GM19463 (cell line): ENCODE data around the gene MBP.

ENCODE experiments used
- ATAC-seq: cut with Tn5 transposase; IDR thresholded peaks from one replicate; pipeline ENCODE4 v1.9.1; 2021; ENCODE audit warnings: mild to moderate bottlenecking, moderate library complexity; ENCODE audit not compliant: unreplicated experiment

The MBP gene

DNA sequence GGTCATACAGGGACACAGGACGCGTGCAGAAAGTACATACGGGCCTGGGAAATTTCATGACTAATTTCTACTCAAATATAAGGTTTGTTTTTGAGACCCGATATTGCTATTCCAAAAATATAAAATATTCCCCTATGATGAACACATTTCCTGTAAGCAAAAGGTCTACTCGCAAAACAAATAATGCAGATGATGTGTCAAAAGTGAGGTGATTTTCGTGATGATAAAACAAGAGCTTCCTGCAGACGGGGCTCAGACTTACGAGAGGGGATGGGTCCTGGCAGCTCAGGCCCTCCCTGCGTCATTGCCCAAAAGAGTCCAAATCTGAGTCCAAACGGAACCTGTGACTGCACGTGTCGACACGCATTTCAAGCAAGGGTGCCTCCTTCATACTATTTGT is 62.7 kb downstream of the MBP start:
- no peak for ATAC-seq

DNA sequence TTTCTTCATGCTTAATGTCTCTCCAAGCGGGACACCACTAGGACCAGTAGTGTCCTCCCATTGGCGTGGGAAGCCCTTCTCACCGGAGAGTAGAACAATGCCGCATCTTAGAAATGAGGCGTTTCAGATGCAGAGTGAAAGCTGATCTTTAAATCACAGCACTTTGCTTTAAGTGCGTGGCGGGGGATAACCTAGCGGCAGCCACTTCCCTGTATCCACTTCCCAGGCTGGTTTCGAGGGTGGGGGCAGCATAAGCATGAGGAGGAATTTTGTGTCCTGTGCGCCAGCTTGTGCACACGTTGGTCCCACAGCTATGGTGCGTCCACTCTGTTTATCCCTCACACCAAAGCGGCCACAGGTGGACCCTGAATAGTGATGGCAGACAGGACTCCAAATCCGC is 63.1 kb downstream of the MBP start:
- ATAC-seq, result no peak

- no peak for ATAC-seq
Observed at GRCh38 chr18:77068321-77069312, 64.0 kb downstream of the MBP start.

DNA sequence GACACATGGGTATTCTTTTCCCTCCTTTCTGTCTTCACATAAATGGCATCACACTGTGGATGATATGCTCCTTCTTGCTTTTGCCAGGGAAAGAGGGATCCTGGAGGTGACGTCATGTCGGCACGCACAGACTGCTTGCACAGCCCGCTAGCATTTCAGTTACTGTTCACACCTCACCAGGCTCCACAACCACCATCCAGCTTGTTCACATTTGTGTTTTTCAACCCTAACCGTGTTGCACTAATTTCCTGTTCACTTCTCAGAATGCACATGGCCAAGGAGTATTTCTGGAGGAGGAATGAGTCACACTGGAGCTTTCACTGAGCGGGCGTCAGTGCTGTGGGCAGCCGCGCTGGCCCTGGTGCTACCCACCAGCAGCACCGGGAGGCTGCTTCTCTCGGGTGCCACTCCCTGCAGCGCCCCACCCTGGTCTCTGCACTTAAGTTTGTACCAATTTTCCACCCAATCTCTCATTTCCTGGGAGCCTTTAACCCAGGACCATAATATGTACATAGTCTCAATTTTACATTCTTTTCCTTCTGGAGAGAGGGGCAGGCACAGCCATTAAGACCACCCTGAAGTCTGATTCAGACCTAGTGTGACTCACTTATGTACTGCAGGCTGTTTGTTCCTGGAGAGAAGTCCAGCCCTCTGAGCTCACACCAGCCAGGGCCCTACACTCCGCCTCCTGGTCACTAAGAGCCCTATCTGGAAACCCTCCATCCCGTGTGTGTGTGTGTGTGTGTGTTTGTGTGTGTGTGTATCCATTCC is 65.1 kb downstream of the MBP start:
- peak; percentile 30 for ATAC-seq

GRCh38 chr18:77066689-77067088 is 65.9 kb downstream of the MBP start:
- ATAC-seq, result no peak

- ATAC-seq, result no peak
Observed at GRCh38 chr18:77066101-77066500, 66.5 kb downstream of the MBP start.

DNA sequence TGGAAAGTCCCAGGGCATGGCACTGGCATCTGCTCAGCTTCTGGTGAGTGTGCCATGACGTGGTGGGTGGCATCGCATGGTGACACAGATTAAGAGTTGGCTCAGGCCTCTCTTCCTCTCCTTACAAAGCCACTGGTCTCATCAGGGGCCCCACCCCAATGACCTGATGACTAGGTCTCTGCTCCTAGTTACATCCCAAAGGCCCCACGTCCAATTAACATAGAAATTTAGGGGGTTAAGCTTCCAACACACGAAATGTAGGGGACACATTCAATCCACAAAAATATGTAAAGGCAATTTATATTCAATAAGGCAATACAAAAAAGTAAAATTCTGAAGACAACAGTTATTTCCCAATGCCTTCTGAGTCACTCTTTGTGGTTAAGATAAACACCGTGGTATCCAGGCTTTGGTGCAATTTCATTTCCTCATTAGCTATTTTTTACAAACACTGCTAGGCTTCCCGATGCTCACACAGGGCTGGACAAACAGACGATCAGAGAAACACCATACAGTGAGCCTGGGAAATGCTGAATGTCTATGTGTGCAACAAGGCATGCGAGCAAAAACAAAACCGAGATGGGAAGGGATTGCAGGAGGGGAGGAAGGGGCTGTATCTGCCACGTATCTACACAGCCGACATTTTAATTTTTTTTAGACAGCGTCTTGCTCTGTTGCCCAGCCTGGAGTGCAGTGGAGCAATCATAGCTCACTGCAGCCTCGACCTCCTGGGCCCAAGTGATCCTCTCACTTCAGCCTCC is 67.2 kb downstream of the MBP start:
- peak; percentile 32 for ATAC-seq

DNA sequence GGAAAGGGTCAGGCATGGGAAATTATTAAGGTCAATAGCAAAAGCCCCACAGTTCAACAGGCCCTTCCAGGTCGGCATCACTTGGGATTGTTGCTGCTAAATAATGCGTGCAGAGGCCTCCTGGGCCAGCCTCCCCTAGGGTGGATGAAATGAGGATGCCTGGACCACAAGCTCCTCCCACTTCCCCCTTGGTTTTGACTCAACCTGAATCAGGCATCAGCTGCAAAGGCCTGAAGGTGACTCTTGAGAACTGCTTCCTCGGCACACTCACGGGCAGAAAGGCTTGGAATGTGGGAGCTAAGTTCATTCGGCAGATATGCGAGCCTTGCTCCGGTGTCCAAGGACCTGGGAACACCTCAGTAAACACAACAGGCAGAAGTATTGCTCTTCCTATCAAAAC is 69.3 kb downstream of the MBP start:
- peak; percentile 40 for ATAC-seq

DNA sequence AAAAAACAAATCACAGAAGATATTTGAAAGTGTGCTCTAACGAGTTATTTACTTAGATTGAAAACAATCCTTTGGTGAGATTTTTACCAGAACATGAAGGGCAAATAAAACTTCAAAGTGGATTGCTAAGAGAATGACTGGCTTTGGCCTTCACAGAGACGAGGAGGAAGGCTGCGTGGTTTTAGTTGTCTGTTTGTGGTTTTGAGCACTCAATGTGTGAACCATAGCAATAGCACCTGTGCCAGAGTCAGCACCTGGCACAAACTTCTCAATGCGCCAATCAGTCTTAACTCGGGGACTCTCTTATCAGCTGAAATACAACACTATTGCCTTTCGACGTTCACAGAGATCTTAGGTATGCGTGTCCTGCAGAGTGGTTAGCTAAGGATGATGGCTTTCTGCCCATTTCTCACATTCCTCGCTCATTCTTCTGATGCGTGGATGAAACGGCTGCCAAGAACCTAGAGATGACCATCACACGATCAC is 70.0 kb downstream of the MBP start:
- peak; percentile 41 for ATAC-seq

- ATAC-seq, result peak; percentile 34
Observed at GRCh38 chr18:77061946-77062517, 70.6 kb downstream of the MBP start.

- no peak for ATAC-seq
Observed at GRCh38 chr18:77061281-77061945, 71.2 kb downstream of the MBP start.

- no peak for ATAC-seq
Observed at GRCh38 chr18:77060151-77060550, 72.4 kb downstream of the MBP start.

- no peak for ATAC-seq
Observed at GRCh38 chr18:77059294-77059916, 73.2 kb downstream of the MBP start.

GRCh38 chr18:77058290-77058835 is 74.2 kb downstream of the MBP start:
- ATAC-seq, result no peak

GRCh38 chr18:77057006-77057395 is 75.6 kb downstream of the MBP start:
- ATAC-seq, result no peak

- no peak for ATAC-seq
Observed at GRCh38 chr18:77056344-77057005, 76.1 kb downstream of the MBP start.

GRCh38 chr18:77055429-77056300 is 76.9 kb downstream of the MBP start:
- peak; percentile 22 for ATAC-seq
